Gastrocnemius medialis (tissue), 4 donors: ENCODE data around the gene INPP4B. TPM values are rescaled to one million over a fixed set of nuclear protein-coding genes. Genes with fewer than 3 reads are reported as not detected.
A peak's percentile ranks its signal among the peaks of the same experiment; 100 is the strongest.

Experiments
- ATAC-seq, 2 donors: fragments of 150-250 bp; one replicate each; pipeline ENCODE4 v1.9.1; 2016
- DNase-seq, 2 donors: peaks; one replicate each; pipeline ENCODE4 v3.0.0-alpha.2; 2019
- H3K27ac ChIP-seq, 4 donors: fragments of 200-600 bp; sonication (generic); 1 replicate in 1 of 4; 2 replicates in 3 of 4; pipeline ENCODE4 v1.5.1; 2016 to 2018; ENCODE audit warnings: mild to moderate bottlenecking in 2 of 4, moderate library complexity in 1 of 4
- H3K27me3 ChIP-seq, 3 donors: fragments of 200-600 bp; sonication (generic) in 2 of 3; 1 replicate in 1 of 3; 2 replicates in 2 of 3; pipeline versions ENCODE4 v1.5.1 to v1.6.0; 2016 to 2019; ENCODE audit warnings: mild to moderate bottlenecking in 1 of 3, moderate library complexity in 1 of 3
- H3K36me3 ChIP-seq, 2 donors: fragments of 200-600 bp; sonication (generic) in 1 of 2; one replicate each; pipeline ENCODE4 v1.5.1; 2017 to 2018
- H3K4me1 ChIP-seq, 2 donors: fragments of 200-600 bp; sonication (generic) in 1 of 2; one replicate each; pipeline ENCODE4 v1.5.1; 2016 to 2017; ENCODE audit warnings: mild to moderate bottlenecking in 2 of 2
- H3K4me3 ChIP-seq, 4 donors: fragments of 200-600 bp; sonication (generic) in 3 of 4; 1 replicate in 1 of 4; 2 replicates in 3 of 4; pipeline ENCODE4 v1.5.1; 2016 to 2019; ENCODE audit warnings: mild to moderate bottlenecking in 2 of 4
- H3K9me3 ChIP-seq, 3 donors: fragments of 200-600 bp; sonication (generic) in 2 of 3; 1 replicate in 1 of 3; 2 replicates in 2 of 3; pipeline ENCODE4 v1.5.1; 2016 to 2019
- CTCF ChIP-seq, 5 experiments: fragments of 450-650 bp in 3 of 5; fragments of 200-600 bp in 2 of 5; sonication (generic) in 2 of 5; IDR thresholded peaks in 4 of 5; conservative IDR thresholded peaks in 1 of 5; 1 replicate in 4 of 5; 2 replicates in 1 of 5; pipeline ENCODE4 v1.5.1; 2016 to 2019; ENCODE audit warnings: antibody characterized with exemption in 5 of 5, mild to moderate bottlenecking in 3 of 5, moderate library complexity in 3 of 5
- POLR2A ChIP-seq, 2 donors: fragments of 450-650 bp; IDR thresholded peaks; one replicate each; pipeline ENCODE4 v1.6.1; 2017; ENCODE audit warnings: antibody characterized with exemption in 2 of 2, mild to moderate bottlenecking in 2 of 2, moderate library complexity in 2 of 2
- in situ Hi-C, 4 donors: fragments of 200-750 bp; cut with MboI; loops; one replicate each; pipeline versions ENCODE4 v1.15.0 to v1.8.0; 2017; ENCODE audit warnings: low sequenced_read_pairs in 4 of 4
- intact Hi-C: fragments of 100-400 bp; cut with DNase I; formaldehyde crosslinking; loops from one replicate; pipeline ENCODE4 v1.15.1; 2023; ENCODE audit warnings: low total_unique reads
- total RNA-seq, 4 donors: library from RNA; depleted of rRNA; stranded (reverse); fragments of >200 nt; gene quantifications; one replicate each; pipeline versions ENCODE4 v1.1.0 to v1.2.3, GENCODE V29; 2016

Gene INPP4B
- total RNA-seq, 4 donors from 2014 or later, result 7.5 to 23.6 (median 9.1) TPM

- H3K4me1 ChIP-seq, result peaks cover 19 to 48% of the 10 kb centered on the region in 2 donors
- no peaks in the 10 kb centered on the region for H3K9me3 ChIP-seq
- in situ Hi-C loops (no loop called here), intact Hi-C loops (loop anchor here (5.0 kb wide), 1 partner anchor 42 kb away; no protein-coding TSS in a partner anchor)
- no peak for ATAC-seq
- TF ChIP-seq CTCF (IDR thresholded peaks at IDR 0.05 in 4 of 5, conservative IDR thresholded peaks at IDR 0.05 in 1 of 5) (no peak), POLR2A (IDR thresholded peaks at IDR 0.05) (no peak)
- no peak for DNase-seq
- no peak overlapping the region for H3K27ac ChIP-seq
- no peaks in the 10 kb centered on the region for H3K36me3 ChIP-seq
- no peak overlapping the region for H3K4me3 ChIP-seq
- H3K27me3 ChIP-seq, result no peaks in the 10 kb centered on the region
These were observed 536.3 kb downstream of the INPP4B start for GRCh38 chr4:142309772-142310171.

- intact Hi-C loops (loop anchor here (5.0 kb wide), 1 partner anchor 41 kb away; no protein-coding TSS in a partner anchor), in situ Hi-C loops (no loop called here)
- ATAC-seq, result peak; percentile 77 to 95
- Histone ChIP-seq H3K9me3 (no peaks in the 10 kb centered on the region), H3K27me3 (no peaks in the 10 kb centered on the region), H3K36me3 (no peaks in the 10 kb centered on the region), H3K4me1 (peaks cover 19 to 40% of the 10 kb centered on the region in 2 donors), H3K27ac (peak overlapping the region in 3 of 4 donors; percentile 17 to 47 (median 37)), H3K4me3 (no peak overlapping the region)
- peak; percentile 37 to 50 for DNase-seq
- no peak for TF ChIP-seq CTCF (IDR thresholded peaks at IDR 0.05 in 4 of 5, conservative IDR thresholded peaks at IDR 0.05 in 1 of 5)
- no peak for TF ChIP-seq POLR2A (IDR thresholded peaks at IDR 0.05)
These were observed 538.2 kb downstream of the INPP4B start for GRCh38 chr4:142307857-142308256.

DNA sequence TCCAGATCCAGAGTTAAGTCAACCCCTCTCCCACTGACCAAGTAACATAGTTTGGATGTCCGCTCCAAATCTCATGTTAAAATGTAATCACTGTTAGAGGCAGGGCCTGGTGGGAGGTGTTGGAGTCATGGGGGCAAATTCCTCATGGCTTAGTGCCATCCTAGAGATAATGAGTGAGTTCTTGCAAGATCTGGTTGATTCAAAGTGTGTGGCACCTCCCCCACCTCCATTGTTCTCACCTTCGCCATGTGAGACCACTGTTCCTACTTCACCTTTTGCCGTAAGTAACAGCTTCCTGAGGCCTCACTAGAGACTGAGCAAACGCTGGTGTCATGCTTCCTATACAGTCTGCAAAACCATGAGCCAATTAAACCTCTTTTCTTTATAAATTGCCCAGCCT is 548.8 kb downstream of the INPP4B start:
- Histone ChIP-seq H3K4me1 (no peaks in the 10 kb centered on the region), H3K27ac (no peak overlapping the region), H3K4me3 (no peak overlapping the region), H3K36me3 (no peaks in the 10 kb centered on the region), H3K27me3 (no peaks in the 10 kb centered on the region), H3K9me3 (no peaks in the 10 kb centered on the region)
- in situ Hi-C loops, result no loop called here
- TF ChIP-seq CTCF (IDR thresholded peaks at IDR 0.05 in 4 of 5, conservative IDR thresholded peaks at IDR 0.05 in 1 of 5), result no peak
- no peak for TF ChIP-seq POLR2A (IDR thresholded peaks at IDR 0.05)
- intact Hi-C loops, result no loop called here
- no peak for DNase-seq
- no peak for ATAC-seq

DNA sequence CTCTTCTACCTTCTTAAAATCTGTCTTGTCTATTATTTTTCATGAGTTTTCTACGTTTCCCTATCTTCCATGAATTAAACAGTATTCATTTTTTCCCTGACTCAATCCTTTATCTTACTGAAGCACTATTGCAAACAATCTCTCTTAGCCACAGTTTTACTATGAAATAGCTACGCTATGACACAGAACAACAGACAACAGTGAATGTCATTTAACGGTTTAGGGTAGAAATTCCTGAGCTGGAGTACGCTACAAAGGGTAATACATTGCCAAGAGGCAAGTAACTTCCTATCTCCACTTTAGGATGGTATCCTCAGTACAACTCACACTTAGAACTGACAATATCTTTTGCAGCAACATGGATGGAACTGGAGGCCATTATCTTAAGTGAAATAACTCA is 552.6 kb downstream of the INPP4B start:
- H3K36me3 ChIP-seq, result no peaks in the 10 kb centered on the region
- no peak for TF ChIP-seq CTCF (IDR thresholded peaks at IDR 0.05 in 4 of 5, conservative IDR thresholded peaks at IDR 0.05 in 1 of 5)
- no peak overlapping the region for H3K27ac ChIP-seq
- no peaks in the 10 kb centered on the region for H3K9me3 ChIP-seq
- H3K4me3 ChIP-seq, result no peak overlapping the region
- DNase-seq, result no peak
- no peak for ATAC-seq
- no peaks in the 10 kb centered on the region for H3K27me3 ChIP-seq
- in situ Hi-C loops, result no loop called here
- H3K4me1 ChIP-seq, result no peaks in the 10 kb centered on the region
- intact Hi-C loops, result no loop called here

DNA sequence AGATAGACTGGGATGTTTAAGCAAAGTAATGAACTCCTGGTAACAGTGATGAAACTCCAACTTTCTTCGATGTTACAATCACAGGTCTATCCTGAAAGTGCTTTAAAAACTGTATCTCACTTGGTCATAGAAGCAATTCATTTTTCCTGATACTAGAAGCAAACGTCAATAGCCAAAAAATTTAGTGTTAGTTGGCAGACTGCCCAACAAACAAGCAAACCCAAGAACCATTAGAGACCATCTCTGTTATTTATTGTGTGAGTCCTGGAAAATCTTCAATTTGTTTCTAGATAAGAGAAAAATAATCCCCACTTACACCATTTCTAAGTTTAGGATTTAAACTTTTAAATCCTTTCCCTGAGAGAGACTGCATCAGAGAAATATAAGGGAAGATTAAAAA is 553.9 kb downstream of the INPP4B start:
- Histone ChIP-seq H3K9me3 (no peaks in the 10 kb centered on the region), H3K4me3 (no peak overlapping the region), H3K36me3 (no peaks in the 10 kb centered on the region), H3K27ac (no peak overlapping the region), H3K4me1 (no peaks in the 10 kb centered on the region), H3K27me3 (no peaks in the 10 kb centered on the region)
- no peak for TF ChIP-seq CTCF (IDR thresholded peaks at IDR 0.05 in 4 of 5, conservative IDR thresholded peaks at IDR 0.05 in 1 of 5)
- TF ChIP-seq POLR2A (IDR thresholded peaks at IDR 0.05), result no peak
- no peak for ATAC-seq
- intact Hi-C loops (no loop called here), in situ Hi-C loops (no loop called here)
- no peak for DNase-seq
